Measurements from ENCODE around the gene MRGPRE. TPM values are rescaled to one million over a fixed set of nuclear protein-coding genes. Genes with fewer than 3 reads are reported as not detected.
A peak's percentile ranks its signal among the peaks of the same experiment; 100 is the strongest.

The MRGPRE gene
- total RNA-seq, 1 experiment from 2014 or later = not detected

- DNase-seq (ENCODE audit: low read depth) = no peak
Measured at GRCh38 chr11:3178349-3178748, 53.9 kb downstream of the MRGPRE start.

DNA sequence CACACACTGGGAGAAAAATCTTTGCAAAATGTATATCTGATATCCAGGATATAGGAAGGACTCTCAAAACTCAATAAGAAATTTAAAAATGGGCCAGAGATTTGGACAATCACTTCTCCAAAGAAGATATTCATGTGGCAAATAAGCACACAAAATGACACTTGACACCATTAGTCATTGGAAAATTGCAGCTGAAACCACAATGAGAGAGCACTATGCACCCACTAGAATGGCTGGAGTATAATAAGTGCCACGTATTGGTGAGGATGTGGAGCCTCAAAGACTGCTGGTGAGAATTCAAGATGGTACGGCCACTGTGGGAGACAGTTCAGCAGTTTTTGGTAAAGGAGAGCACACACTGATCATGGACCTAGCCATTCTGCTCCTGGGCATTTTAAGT lies 54.3 kb downstream of the MRGPRE start:
- peak; percentile 46 for DNase-seq (ENCODE audit: low read depth)

Other genes with a start within 250 kb of the MRGPRE start
- gene NAP1L4, start 240.1 kb downstream of the MRGPRE start, total RNA-seq (2014; rRNA removed; shearing (Covaris generic)) = 79.1 and 88.6 TPM in 2 replicates
- 36.6 and 42.6 TPM in 2 replicates for gene CARS1, start 175.0 kb downstream of the MRGPRE start, total RNA-seq (2014; rRNA removed; shearing (Covaris generic))
- gene OSBPL5, start 67.1 kb downstream of the MRGPRE start, total RNA-seq (2014; rRNA removed; shearing (Covaris generic)) = 4.1 and 6.5 TPM in 2 replicates
- gene MRGPRG, start 13.6 kb downstream of the MRGPRE start, total RNA-seq (2014; rRNA removed; shearing (Covaris generic)) = not detected in 2 replicates
- gene ZNF195, start 146.7 kb upstream of the MRGPRE start, total RNA-seq (2014; rRNA removed; shearing (Covaris generic)) = 19.5 and 26.6 TPM in 2 replicates

Data from Daoy (cell line).